H7 (cell line): ENCODE results near the gene FAM78A. TPM values are rescaled to one million over a fixed set of nuclear protein-coding genes. Genes with fewer than 3 reads are reported as not detected.

Experiments used
- DNase-seq: peaks from one replicate; pipeline ENCODE4 v3.0.0; 2012
- H3K27me3 ChIP-seq: 2 replicates; pipeline ENCODE4 v1.6.0; 2011; ENCODE audit warnings: mild to moderate bottlenecking, low read length; ENCODE audit not compliant: control insufficient read depth, insufficient read depth
- H3K36me3 ChIP-seq: replicated peaks from 2 replicates; pipeline ENCODE4 v1.5.1; 2011; ENCODE audit warnings: low read length; ENCODE audit not compliant: control insufficient read depth, insufficient read depth
- H3K4me3 ChIP-seq: 2 replicates; pipeline ENCODE4 v1.5.1; 2011; ENCODE audit warnings: low read depth, mild to moderate bottlenecking, control low read depth, low read length, moderate library complexity; ENCODE audit not compliant: insufficient read depth
- total RNA-seq: library from RNA; depleted of rRNA; stranded (reverse); fragments of >200 nt; shearing (Covaris generic); gene quantifications from 2 replicates; pipeline ENCODE4 v1.2.3, GENCODE V29; 2014

Gene FAM78A
- total RNA-seq, 1 experiment from 2014 or later, result 1.6 TPM

- H3K27me3 ChIP-seq, result no peaks in the 10 kb centered on the region
Measured at GRCh38 chr9:131234799-131235479, 41.4 kb downstream of the FAM78A start.

GRCh38 chr9:131233995-131234394, 42.3 kb downstream of the FAM78A start:
- no peaks in the 10 kb centered on the region for H3K27me3 ChIP-seq
- no peak overlapping the region for H3K4me3 ChIP-seq
- DNase-seq, result no peak
- peaks cover 13% of the 10 kb centered on the region for H3K36me3 ChIP-seq

More at GRCh38 chr9:131234799-131235479, 41.4 kb downstream of the FAM78A start:
- no peak for DNase-seq
- H3K36me3 ChIP-seq, result peaks cover 13% of the 10 kb centered on the region
- H3K4me3 ChIP-seq, result no peak overlapping the region

- Histone ChIP-seq H3K36me3 (peaks cover 13% of the 10 kb centered on the region), H3K4me3 (no peak overlapping the region), H3K27me3 (no peaks in the 10 kb centered on the region)
- no peak for DNase-seq
Measured at GRCh38 chr9:131233556-131233955, 42.8 kb downstream of the FAM78A start.

GRCh38 chr9:131228988-131229387, 47.3 kb downstream of the FAM78A start:
- Histone ChIP-seq H3K4me3 (no peak overlapping the region), H3K36me3 (peaks cover 13% of the 10 kb centered on the region), H3K27me3 (no peaks in the 10 kb centered on the region)
- no peak for DNase-seq

- H3K27me3 ChIP-seq, result no peaks in the 10 kb centered on the region
- DNase-seq, result peak; percentile 54
- H3K4me3 ChIP-seq, result no peak overlapping the region
- H3K36me3 ChIP-seq, result peaks cover 6% of the 10 kb centered on the region
Measured at GRCh38 chr9:131227959-131228460, 48.3 kb downstream of the FAM78A start.

- Histone ChIP-seq H3K27me3 (no peaks in the 10 kb centered on the region), H3K36me3 (peaks cover 6% of the 10 kb centered on the region), H3K4me3 (no peak overlapping the region)
- peak; percentile 44 for DNase-seq
Measured at GRCh38 chr9:131227112-131227958, 49.0 kb downstream of the FAM78A start.

- H3K36me3 ChIP-seq, result peaks cover 4% of the 10 kb centered on the region
- DNase-seq, result no peak
- no peak overlapping the region for H3K4me3 ChIP-seq
Measured at GRCh38 chr9:131226226-131226625, 50.1 kb downstream of the FAM78A start.

GRCh38 chr9:131222460-131222859, 53.9 kb downstream of the FAM78A start:
- no peaks in the 10 kb centered on the region for H3K27me3 ChIP-seq
- H3K4me3 ChIP-seq, result no peak overlapping the region
- DNase-seq, result no peak
- H3K36me3 ChIP-seq, result no peaks in the 10 kb centered on the region; the same call in none of the 2 replicates

More at GRCh38 chr9:131226226-131226625, 50.1 kb downstream of the FAM78A start:
- no peaks in the 10 kb centered on the region for H3K27me3 ChIP-seq

GRCh38 chr9:131220485-131220884, 55.8 kb downstream of the FAM78A start:
- no peak for DNase-seq
- H3K4me3 ChIP-seq, result no peak overlapping the region
- no peaks in the 10 kb centered on the region for H3K27me3 ChIP-seq
- peaks cover 1% of the 10 kb centered on the region for H3K36me3 ChIP-seq

GRCh38 chr9:131218370-131218769, 57.9 kb downstream of the FAM78A start:
- peaks cover 1% of the 10 kb centered on the region for H3K36me3 ChIP-seq
- H3K4me3 ChIP-seq, result no peak overlapping the region
- no peak for DNase-seq
- H3K27me3 ChIP-seq, result no peaks in the 10 kb centered on the region

GRCh38 chr9:131217331-131218031, 58.8 kb downstream of the FAM78A start:
- H3K36me3 ChIP-seq, result peaks cover 1% of the 10 kb centered on the region
- no peak overlapping the region for H3K4me3 ChIP-seq
- H3K27me3 ChIP-seq, result no peaks in the 10 kb centered on the region

GRCh38 chr9:131216806-131217205, 59.5 kb downstream of the FAM78A start:
- no peak overlapping the region for H3K4me3 ChIP-seq
- no peaks in the 10 kb centered on the region for H3K27me3 ChIP-seq
- DNase-seq, result no peak
- H3K36me3 ChIP-seq, result peaks cover 1% of the 10 kb centered on the region

More at GRCh38 chr9:131217331-131218031, 58.8 kb downstream of the FAM78A start:
- DNase-seq, result no peak

- no peaks in the 10 kb centered on the region for H3K27me3 ChIP-seq
- DNase-seq, result no peak
- no peak overlapping the region for H3K4me3 ChIP-seq
- H3K36me3 ChIP-seq, result peaks cover 1% of the 10 kb centered on the region
Measured at GRCh38 chr9:131214876-131215275, 61.4 kb downstream of the FAM78A start.

GRCh38 chr9:131214286-131214856, 61.9 kb downstream of the FAM78A start:
- Histone ChIP-seq H3K36me3 (peaks cover 1% of the 10 kb centered on the region), H3K4me3 (no peak overlapping the region), H3K27me3 (no peaks in the 10 kb centered on the region)
- DNase-seq, result no peak
